SIG-M5 (cell line): ENCODE results near the gene NYAP2.

Experiments
- DNase-seq: peaks from one replicate; lab custom pipeline; 2025; lab: John Stamatoyannopoulos, UW

Gene NYAP2

DNA sequence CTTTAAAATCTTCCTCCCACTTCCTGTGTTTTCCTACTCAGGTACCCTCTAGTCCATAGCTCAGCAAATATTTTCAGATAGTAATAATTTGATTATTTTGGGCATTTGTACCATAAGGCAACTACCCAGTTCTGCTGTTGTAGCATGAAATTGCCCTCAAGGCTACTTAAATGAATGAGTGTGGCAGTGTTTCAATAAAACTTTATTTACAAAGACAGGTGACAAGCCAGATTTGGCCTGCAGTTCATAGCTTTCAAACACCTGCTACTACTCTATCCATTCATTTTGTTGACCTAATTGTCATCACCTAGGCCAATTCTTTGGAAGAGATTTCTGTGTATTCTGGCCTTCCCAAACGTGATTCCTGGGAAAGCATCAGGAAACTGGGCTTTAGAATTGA lies 28.9 kb downstream of the NYAP2 start:
- no peak for DNase-seq

DNA sequence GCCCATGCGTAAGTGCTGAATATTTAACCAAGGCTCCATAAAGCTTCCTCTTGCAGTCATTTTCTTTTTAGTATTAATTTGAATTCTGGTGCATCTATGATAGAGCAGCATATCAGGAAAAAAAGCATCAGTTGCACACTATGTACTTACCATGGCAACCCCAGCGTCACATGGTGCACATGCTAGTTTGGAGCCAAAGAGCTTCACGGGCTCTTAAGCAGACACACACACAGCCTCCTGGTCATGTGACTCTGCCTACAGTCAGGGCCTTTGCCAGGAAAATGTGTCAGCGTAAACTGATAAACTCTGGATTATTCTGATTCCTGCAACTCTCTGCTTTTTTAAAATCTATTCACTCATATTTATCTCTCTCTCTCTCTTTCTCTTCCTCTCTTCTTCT lies 30.2 kb downstream of the NYAP2 start:
- no peak for DNase-seq

DNA sequence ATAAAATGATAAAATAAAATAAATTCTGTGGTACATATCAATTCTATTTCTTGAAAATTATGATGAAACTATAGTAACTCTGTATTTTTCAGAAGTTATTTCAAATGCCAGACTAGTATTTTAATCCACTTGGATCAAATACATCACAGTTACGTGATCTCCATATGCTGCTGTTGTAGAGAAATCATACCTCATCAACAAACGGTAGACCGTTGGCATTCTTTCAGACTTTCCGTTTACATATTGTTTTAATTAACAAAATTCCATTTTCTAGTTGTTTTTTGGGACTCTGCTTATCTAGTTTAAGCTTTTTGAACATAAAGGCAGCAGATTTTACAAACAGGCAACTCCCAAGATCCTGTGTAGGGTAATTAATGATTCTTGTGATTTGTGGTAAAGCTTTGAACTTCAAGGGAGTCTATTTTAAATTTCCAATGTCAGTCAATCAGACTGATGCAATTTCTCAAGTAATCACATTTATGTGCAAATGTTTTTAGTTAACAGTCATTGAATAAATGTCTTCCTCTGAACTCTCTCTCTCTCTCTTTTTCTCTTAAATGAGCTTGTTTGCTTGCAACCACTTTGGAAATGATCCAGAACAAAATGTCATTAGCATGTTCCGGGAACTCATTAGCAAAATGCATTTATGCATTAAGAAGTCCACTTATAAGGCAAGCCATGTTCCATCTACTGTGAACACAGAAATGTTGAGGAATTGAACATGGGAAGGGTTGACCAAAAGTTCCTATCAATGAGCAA lies 31.8 kb downstream of the NYAP2 start:
- DNase-seq, result no peak

DNA sequence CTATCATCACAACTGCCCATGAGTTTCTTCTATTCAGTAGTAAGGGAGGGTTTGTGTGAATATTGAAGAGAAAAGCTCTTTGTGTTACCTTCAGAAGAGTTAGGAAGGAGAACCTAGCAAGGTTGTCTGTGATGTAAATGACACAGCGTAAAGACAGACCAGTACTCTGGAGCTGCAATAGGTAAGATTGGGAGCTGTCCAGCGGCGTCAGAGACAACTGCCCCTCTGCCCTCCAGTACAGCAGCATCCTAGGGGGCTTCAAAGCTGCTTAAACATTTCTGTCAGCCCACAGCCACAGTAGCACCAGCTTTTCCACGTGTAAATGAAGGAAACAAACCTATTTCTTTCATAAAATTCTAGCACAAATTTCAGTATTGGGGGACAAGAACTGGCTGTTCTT lies 34.5 kb downstream of the NYAP2 start:
- DNase-seq, result no peak

DNA sequence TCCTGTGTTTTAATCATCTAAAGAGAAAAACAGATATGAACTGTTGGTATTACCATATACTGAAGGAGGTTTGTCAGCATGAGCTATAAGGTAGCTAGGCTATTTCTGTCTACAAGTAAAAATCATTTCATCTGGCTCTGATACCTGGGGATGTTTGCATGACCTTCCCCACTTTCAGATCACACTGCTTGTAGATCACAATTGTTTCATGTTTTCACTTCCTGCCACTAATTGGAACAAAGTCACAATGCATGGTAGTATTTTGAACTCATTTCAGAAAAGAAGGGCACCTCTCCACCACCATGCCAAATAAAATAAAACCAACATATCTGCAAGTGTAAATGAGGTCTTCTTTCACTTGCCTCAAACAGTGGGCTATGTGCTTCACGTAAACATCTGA lies 37.8 kb downstream of the NYAP2 start:
- no peak for DNase-seq

DNA sequence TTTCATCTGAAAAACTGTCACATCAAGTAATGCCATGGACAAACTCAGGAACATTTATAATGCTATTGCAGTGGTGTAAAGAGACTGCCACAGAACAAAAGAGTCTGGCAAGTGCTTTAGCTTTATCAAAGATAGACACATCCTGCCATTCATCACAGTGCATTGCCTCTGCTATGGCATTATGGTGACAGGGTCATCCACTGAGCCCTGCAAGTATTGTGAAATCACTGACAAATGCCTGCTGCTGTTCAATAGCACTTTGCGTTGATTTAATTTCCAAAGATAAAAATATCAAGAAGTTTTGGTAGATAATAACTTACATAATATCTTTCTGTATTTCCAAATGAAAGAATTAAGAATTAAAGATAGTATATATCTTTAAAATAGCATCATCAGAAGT lies 38.7 kb downstream of the NYAP2 start:
- DNase-seq, result no peak

DNA sequence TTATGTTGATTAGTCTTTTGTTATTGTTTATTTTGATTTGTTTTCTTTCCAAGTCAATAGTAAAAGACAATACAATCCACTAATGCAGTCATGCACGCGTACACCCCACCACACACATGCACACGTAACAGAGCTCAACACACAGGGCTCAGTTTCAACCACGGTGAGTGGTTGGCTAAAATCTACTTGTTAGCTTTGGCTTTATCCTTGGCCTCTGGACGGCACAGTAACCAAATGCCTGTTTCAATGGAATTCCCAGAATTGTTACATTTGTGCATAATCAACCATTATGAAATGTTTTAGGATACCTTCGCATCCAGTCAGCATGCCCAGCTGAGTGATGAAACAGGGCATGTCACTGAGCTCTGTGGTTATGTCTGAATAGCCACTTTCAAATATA lies 53.2 kb downstream of the NYAP2 start:
- DNase-seq, result no peak

DNA sequence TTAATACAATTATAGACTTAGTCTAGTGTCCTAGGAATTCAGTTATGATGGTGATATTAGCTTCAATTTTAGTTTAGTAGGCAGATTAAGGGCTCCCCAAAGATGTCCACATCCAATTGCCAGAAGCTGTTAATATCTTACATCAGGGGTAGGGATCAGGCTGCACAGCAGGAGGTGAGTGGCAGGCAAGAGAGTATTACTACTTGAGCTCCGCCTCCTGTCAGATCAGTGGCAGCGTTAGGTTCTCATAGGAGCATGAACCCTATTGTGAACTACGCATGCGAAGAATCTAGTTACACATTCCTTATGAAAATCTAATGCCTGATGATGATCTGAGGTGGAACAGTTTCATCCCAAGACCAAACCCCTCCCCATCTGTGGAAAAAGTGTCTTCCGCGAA lies 54.9 kb downstream of the NYAP2 start:
- DNase-seq, result no peak

DNA sequence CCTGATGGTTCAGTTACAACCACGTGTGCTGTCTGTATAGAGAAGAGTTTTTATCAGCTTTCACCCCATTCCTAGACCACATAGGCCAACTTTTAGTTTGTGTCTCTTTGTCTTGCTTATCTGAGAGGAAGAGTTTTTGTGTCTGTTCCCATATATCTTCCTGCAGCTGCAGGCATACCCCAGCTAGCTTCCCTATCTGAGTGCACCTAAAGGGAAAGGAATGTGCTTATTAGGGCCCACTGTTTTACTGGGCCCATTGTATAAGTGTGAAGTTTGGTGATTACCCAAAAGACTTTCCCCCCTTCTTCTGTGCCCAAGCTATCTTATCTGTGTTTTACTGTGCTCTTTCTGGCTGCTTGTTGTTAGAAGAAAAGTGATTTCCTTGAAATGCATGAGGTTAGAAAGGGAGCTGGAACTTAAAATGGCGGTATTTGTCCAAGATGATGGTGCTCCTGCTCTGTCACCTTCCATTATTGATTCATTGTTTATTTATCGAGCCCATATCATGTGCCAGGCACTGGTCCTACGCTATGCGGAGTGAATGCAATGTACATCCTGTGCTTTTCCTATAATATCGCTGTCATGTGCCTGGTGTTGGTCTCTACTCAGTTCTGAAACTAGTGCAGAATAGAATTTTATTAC lies 57.2 kb downstream of the NYAP2 start:
- no peak for DNase-seq

DNA sequence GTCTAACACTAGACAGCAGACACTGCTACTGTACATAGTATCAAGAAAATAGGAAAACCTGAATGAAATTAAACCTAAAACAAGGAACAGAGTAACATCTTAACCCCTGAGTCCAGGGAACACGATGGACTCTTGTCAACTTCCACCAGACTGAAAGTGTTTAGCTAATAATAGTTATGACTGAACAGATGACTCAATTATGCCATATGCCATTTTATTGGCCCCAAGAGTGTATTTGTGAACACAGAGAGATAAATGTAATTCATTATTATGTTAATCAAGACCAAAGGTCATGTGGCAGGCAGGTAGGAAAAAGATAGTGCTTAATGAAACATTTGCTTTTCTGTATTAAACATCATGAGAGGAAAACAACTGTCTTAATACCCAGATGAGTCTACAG lies 58.0 kb downstream of the NYAP2 start:
- DNase-seq, result no peak

DNA sequence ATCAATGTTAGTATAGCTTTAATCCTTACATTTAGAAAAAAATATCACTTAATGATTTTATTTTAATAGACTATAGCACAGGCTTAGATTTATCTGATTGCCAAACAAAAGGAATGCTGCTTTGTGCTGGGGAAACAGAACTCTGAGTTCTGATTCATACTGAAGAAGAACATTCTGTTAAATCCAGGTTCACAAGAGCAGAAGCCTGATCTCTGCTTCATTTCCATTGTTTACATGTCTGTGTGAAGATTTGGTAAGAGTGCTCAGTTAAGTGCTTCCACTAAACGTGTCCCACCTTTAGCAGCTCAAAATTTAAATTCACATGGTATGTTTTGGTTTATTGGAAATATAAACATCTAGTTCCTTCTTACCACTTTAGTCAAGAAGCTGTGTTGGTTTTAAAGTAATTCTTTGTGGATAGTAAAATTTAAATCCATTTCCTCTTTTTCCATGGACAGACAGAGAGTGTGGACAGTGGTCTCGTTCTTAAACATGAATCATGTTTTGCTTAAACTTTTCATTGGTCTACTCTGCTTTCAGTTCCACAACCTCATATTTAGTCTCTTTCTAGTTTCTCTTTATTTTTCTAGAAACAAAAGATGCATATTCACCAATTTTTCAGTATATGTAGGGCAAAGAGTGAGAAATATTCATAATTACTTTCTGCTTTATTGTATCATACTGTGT lies 59.1 kb downstream of the NYAP2 start:
- peak; percentile 9 for DNase-seq

DNA sequence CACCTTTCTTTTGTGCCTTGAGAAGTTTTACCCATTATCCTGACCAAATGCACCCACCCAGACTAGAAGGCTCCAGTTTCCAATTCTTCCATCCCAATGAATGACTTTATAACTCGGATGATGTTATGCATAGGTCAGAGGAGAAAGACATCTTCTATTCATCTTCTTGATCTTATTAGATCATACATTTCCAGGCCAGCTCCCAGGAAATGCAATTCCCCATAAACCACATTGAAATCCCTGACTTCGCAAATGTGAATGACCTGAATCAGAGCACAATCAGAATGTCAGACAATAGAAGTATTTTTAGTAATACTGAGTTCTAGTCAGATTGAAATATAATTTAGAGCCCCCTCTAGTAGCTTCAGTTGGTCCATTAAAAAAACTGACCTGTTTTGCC lies 62.9 kb downstream of the NYAP2 start:
- no peak for DNase-seq

DNA sequence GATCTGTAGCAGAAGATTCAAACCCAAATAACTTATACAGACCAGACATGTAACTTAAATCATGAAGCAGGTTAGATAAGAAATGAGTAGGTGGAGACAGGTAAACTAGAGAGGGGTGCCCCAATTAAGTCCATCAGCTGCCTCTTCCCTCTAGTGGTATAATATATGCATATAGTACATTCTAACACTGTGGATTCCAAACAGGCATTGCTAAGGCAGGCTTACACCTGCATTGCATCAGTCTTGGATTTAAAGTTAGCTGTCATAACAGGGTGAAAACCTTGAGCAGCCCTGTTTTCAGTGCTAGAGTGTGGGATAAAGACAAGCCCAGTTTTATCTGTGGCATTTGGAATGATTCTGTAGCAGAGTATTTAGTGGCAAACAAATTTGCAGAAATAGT lies 63.4 kb downstream of the NYAP2 start:
- DNase-seq, result no peak

DNA sequence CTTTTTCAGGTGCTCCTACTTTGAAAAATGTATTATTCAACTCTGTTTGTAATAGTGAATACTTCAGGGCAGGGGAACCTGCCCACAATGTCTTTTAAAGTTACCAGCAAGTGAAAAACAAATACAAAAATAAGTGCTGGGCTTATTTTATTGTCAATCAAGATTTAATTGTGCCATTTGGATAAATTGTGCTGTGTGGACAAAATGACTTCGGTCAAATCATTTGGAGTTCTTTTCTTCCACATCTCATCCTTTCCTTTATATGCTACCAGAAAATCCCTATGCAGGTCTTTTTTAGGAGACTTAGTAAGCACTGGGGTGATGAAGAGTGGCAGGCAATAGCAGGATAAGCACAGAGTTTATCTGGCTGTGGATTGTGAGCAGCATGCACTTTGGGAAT lies 63.9 kb downstream of the NYAP2 start:
- DNase-seq, result no peak

DNA sequence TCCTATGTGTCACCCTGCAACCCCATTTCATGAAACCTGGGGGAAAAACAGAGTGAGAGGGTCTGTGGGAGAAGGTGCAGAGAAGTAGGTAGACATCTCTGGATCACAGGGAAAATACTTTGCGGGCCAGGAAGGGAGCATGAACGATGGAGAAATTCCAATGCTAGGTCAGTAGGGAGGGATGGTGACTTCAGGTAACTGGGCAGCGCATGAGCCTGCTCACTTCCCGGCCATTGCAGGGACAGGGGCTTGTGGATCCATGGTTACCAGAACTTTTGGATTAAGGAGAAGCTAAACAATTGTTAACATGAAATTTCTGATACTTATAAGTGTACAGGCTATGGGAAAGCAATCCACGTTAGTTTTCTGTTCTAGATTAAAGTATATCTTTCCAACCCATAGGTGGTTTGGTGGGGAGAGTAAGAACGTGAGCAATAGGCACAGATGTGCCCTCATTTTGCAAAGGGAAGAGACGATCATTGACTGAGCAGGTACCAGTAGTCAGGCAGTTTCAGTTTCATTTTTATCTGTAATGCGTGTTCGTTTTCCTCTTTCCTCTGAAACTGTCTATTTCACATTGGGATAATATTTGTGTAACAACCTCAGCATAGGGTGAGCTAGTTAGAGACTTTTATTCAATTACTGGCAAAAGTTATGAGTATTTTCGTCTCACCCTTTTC lies 65.0 kb downstream of the NYAP2 start:
- no peak for DNase-seq

DNA sequence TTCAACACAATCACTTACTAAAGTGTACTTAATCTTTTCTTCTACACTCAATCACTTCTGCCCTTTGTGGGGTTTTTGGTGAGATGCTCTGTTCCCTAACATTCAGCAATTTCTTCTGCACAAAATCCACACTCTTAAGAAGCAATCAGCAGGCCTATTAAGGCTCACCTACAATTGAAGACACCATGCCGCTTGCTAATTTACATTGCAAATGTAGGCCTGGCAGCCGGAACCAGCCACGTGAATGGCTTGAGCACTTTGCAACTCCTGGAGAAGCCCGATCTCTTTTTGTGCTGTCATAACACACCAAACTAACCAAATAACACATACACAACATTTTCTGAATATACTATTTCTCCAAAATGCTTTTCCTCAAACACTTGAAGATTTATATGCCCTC lies 66.3 kb downstream of the NYAP2 start:
- DNase-seq, result no peak

DNA sequence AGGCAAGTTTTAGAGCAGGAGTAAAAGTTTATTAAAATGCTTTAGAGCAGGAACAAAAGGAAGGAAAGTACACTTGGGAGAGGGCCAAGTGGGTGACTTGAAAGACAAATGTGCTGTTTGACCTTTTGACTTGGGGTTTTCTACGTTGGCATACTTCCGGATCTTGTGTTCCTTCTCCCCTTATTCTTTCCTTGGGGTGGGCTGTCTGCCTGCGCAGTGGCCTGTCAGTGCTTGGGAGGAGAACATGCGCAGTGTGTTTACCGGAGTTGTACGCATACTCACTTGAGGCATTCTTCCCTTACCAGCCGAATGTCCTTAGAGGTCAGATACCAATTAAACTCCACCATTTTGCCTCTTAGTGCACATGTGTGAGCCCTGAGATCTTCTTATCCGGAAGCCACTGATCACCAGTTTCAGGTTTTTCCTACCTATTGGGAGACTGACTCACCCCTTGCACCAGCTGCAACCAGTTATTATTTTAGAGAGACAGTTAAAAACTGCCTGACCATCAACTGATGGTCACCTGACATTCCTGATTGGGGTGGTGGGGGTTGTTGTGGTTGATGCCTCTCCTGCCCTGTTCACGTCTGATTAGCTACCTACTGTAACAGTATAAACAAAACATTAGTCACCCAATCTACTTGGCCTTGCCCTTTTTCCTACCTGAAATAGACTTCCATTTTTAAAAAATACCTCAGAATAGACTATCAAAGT lies 67.5 kb downstream of the NYAP2 start:
- DNase-seq, result no peak

DNA sequence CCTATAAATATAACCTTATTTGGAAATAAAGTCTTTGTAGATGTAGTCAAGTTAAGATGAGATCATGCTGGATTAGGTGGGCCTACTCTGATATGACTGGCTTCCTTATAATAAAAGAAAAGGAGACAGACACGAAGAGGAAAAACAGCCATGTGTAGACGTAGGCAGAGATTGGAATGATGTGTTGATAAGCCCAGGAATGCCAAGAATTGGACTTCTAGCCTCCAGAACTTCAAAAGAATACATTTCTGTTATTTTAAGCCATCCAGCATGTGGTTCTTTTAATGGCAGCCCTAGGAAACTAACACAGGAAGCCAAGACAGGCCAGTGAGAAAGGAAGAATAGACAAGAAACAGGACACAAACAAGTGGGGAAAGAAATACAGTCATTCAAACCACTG lies 68.6 kb downstream of the NYAP2 start:
- DNase-seq, result no peak

DNA sequence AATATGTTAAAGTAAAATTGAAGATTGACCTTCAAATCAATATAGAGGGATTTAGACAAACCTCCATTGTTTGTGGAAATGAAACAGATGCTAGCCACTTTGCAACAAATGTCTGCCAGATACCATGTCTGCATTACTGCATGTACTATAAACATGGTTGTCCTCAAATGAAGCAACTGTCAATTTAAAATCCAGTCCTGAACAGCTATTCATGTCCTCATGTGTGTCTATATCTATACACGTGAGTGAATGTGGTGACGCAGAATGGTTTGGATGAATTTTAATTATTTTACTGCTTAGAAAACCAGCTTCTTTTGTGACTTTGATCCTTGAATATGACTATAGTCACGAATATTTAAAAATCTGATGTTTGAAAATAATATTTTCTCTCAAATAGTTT lies 71.5 kb downstream of the NYAP2 start:
- no peak for DNase-seq

DNA sequence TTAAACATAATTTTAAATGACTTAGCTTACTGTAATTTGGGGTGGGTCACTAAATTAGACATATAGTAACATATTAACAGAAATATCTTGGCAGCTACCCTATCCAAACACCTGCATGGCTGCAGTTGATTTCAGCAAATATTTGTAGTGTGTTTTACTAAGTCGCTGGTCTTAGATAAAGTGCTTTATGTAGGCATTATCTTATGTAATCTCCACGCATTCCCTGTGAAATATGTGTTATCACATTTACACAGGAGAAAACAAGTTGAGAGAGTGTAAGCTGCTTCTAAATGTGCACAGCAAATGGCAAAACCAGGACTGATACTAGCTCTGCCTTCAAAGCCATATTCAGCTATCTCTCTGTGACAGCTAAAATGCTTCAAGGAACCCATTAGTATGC lies 72.0 kb downstream of the NYAP2 start:
- no peak for DNase-seq

DNA sequence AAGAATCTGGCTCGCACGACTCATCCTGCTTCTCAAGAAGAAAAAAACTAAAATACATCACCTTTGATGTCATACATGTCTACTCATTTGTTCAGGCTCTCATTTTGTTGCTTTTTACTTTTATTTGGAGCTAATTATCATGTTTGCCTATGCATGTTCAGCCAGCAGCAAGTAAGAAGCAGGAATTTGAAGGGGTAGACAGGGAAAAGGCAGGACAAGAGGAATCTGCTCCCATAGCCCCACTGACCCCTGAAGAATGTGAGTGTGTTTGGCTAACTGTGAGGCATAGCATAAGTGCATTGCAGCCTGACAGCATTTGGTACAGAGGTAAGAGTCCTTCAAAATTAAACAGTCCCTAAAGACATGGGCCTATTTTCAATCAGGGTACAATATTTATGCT lies 72.7 kb downstream of the NYAP2 start:
- DNase-seq, result no peak

DNA sequence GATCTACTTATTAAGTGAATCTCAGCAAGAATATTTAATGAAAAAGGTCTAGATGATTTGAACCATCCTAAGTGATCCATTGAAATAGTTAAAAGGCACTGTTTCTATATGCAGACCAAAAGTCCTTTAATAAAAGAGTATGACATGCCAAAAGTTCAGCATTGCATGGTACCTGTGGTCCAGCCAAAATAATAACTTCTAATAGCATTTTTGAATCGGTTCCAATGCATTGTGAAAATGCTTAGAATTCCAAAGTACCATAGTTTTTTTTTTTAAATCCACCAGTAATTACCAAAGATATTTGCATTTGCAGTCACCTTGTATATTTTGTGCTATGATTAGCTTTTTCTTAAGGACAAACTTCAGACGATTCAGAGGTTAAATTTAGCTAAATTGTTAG lies 79.9 kb downstream of the NYAP2 start:
- DNase-seq, result no peak
